ENCODE results near the gene SLCO2B1.

The SLCO2B1 gene

DNA sequence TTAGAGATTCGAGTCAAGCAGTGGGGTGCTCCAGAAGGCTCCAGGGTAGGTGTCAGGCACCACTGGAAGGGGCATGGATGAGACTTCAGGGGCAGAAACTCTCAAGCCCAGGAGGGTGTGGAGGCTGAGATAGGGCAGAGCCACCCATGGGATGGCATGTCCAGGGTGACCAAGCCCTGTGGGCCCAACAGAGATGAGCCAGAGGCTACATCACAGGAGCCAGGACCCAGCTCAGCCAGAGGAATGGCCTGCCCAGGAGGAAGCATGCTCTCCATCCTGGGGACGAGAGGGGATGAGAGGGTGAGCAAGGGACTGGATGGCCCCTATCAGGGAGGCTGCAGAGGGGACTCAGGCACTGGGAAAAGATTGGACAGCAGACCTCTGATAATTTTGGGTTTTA is 42.8 kb downstream of the SLCO2B1 start:
- no peak for DNase-seq (ENCODE audit: low spot score)

GRCh38 chr11:75194147-75194546 is 43.2 kb downstream of the SLCO2B1 start:
- DNase-seq (ENCODE audit: low spot score), result no peak

DNA sequence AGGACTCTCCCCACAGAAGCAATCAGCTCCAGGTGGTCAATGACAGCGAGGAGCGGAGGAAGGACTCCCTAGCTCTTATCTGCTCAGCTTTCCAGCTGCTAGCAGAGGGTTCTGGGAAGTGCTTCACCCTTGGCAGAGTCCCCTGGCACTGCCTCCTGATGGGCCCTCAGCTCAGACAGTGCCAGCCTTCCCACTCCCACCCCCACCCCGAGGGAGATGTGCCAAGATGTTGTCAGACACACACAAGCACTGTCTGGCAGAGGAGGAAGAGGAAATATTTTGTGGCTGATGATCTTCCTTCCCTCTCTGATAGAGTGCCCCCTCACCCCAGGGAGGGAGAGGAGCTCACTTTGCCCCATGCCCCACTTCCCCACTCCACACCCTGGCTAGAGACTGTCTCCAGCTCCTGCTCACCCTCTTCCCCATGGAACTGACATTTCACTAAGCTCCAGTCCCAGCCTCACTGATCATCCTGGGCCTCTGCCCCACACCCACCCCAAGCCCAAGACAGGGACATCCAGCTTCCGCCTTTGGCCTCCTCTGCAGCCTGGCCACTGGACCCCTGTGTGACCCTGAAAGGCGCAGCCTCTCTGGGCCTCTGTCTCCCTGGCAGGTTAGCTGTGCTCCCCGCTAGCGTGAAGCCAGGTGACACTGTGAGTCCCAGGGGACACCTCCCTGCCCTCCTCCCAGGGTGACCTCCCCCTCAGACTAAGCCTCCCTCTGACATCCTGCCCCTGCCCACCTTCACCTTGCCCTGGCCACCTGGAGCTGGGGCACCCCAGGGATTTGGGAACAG is 44.5 kb downstream of the SLCO2B1 start:
- no peak for DNase-seq (ENCODE audit: low spot score)

DNA sequence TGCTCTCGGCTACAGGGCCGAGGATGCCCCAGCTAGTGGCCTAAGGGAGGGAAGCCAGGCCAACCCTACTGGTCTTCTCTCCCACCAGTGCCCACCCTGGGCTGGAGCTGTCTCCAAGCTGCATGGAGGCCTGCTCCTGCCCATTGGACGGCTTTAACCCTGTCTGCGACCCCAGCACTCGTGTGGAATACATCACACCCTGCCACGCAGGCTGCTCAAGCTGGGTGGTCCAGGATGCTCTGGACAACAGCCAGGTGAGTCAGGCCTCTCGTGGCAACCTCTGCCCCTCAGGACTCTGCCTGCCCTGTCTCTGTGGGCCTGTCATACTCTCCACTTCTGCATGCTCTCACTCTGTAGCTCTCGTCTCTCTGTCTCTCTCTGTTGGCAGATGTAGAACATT is 45.5 kb downstream of the SLCO2B1 start:
- no peak for DNase-seq (ENCODE audit: low spot score)

DNA sequence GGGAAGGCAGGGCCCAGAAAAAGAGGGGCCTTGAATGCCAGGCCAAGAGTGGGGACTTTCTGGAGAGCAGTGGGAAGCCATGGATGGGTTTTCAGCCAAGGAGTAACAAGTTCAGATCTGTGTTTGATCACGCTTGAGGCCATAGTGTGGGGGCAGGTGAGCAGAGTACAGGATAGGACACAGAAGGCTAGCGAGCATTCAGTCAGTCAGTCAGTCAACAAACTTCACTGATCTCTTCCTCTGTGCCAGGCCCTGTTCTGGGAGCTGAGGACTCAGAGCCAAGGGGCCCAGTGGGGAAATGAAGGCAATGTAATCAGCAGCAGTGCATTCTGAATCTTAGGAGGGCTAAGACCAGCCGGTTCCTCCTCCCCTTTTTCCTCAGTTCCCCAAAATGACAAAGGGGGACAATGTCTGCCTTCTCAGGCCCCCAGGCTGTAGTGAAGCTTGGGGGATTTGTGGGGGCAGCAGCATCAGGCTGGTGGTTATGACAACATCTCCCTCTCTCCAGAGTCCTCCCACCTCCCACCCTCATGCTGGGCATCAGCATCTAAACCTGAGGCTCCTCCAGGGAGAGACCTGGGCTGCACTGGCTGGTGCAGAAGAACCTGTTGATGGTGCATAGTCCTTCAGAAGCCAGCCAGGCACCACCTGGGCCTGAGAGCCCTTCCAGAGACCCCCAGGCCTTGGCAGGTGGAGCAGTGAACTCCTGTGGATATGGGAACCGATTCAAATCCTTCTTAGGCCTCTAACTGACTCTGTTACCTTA is 46.8 kb downstream of the SLCO2B1 start:
- DNase-seq (ENCODE audit: low spot score), result no peak

DNA sequence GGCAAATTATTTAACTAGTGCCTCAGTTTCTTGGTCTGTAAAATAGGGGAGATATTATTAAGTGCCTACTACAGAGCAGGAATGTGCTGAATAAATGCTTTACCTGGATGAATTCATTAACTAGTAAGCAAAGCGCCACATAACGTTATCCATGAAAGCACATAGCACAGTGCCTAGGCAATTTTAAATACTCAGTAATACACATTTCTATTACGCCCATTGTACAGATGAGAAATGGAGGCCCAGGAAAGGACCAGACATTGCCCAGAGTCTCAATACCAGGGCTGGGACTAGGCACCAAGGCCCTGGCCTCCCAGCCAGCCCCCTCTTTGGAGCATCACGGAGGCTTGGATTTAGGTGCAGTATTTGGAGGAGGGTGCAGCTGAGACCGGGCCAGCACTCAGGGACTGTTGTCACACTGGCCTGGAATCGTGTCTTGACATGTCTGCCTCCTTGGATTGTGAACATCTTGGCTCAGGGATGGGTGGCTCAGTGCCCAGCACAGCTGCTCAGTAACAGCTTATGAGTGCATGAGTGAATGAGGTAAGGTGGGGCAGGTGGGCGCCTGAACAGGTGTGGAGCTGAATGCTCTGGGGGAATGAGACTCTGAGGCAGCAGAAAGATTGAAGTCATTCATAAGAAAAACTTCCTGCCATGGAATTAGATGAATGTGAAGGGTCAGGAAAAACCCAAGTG is 47.5 kb downstream of the SLCO2B1 start:
- DNase-seq (ENCODE audit: low spot score), result no peak

GRCh38 chr11:75199412-75199955 is 48.6 kb downstream of the SLCO2B1 start:
- DNase-seq (ENCODE audit: low spot score), result no peak

GRCh38 chr11:75200051-75200450 is 49.1 kb downstream of the SLCO2B1 start:
- DNase-seq (ENCODE audit: low spot score), result no peak

DNA sequence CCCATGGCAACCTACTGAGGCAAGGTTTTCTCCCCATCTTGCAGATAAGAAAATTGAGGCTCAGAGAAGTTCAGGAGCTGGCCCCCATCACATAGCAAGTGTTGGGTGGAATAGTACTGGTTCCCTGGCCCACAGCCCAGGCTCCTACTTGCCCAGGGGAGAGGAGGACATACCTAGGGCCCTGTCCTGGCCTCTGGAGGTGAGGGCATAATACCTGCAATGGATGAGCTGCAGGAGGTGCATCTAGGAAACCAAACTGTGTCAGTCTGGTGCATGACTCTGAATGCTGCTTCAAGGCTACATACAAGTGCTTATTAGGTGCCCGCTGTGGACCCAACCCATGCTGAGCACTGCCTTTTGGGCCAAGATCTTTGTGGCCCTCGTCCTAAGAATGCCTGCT is 49.6 kb downstream of the SLCO2B1 start:
- no peak for DNase-seq (ENCODE audit: low spot score)

GRCh38 chr11:75201771-75202170 is 50.9 kb downstream of the SLCO2B1 start:
- no peak for DNase-seq (ENCODE audit: low spot score)

DNA sequence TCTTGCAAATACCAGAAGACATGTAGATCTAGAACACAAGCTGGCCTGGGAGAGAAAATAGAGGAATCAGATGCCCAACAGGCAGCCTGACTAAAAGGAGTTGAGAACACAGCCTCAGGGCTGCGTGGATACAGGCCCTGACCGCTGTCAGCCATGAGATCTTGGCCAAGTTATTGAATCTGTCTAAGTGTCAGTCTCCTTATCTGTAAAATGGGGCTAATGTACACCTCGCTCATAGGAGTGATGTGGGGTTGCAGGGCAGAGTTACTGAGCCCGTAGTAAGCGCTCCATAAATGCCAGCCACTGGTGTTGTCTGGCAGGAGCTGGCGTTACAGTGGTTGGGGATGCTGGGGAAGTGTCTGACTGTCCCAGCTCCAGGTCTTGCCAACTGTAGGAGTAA is 51.3 kb downstream of the SLCO2B1 start:
- no peak for DNase-seq (ENCODE audit: low spot score)

- DNase-seq (ENCODE audit: low spot score), result no peak
These were observed 52.2 kb downstream of the SLCO2B1 start for GRCh38 chr11:75203138-75203537.

- no peak for DNase-seq (ENCODE audit: low spot score)
These were observed 52.7 kb downstream of the SLCO2B1 start for GRCh38 chr11:75203641-75204011.

GRCh38 chr11:75204012-75204674 is 53.2 kb downstream of the SLCO2B1 start:
- DNase-seq (ENCODE audit: low spot score), result no peak

- peak; percentile 93 for DNase-seq (ENCODE audit: low spot score)
These were observed 54.0 kb downstream of the SLCO2B1 start for GRCh38 chr11:75204685-75205563.

DNA sequence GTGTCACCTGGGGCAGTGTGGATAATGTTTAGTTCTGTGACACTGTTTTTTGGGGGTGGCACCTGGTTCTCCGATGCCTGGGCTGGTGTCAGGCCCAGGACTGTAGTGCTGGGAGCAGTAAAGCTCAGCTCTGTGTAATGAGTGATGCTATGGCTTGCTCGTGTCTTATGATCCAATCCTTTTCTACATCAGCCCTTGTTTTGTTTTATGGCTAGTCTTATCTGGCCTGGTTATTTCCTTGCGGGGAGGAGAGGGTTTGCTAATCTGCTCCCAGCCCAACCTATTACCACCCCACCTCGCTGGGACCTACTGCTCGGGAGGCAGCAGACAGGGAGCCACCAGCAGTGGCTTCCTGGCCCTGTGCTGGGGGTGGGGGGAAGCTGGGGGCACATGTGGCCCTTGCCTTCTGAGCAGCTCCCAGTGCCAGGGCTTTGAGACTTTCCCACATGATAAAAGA is 54.7 kb downstream of the SLCO2B1 start:
- DNase-seq (ENCODE audit: low spot score), result no peak

GRCh38 chr11:75208446-75208845 is 57.5 kb downstream of the SLCO2B1 start:
- DNase-seq (ENCODE audit: low spot score), result no peak

- no peak for DNase-seq (ENCODE audit: low spot score)
These were observed 61.5 kb downstream of the SLCO2B1 start for GRCh38 chr11:75212411-75212810.

DNA sequence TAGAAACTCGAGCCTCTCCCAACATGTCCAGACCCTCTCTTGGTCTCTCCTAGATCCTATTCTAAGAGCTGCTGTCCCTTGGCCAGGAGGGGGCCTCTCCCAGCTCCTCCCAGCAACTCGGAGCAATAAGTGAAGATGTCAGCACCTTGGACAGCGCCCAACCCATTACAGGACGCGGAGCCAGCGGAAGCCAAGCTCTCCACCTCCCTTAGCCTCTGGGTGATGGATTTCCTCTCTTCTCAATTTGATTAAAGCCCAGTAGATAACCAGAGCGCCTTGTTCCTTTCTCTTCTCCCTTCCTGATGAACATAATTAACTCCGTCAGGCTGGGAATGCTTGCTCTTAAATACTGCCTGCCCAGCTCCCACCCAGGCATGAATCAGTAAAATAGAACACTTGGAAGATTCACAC is 63.5 kb downstream of the SLCO2B1 start:
- peak; percentile 80 for DNase-seq (ENCODE audit: low spot score)

GRCh38 chr11:75214843-75215242 is 63.9 kb downstream of the SLCO2B1 start:
- no peak for DNase-seq (ENCODE audit: low spot score)

DNA sequence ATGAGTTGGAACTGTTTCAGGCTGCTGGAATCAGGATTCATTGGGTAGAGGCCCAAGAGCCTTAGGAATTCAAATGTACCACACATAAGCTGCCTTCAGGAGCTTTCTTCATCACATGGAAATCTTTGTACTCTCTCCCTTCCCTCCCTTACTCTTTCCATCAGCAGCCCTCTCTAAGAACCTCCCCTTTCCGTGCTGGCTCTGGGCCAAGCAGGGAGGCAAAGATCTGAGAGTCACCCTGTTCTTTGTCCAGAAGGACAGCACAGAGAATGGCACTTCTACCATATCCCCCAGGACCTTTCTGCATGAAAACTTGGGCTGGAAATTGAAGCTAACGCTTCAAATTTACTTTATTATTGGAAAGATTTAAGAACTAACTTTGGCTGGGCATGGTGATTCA is 69.0 kb downstream of the SLCO2B1 start:
- no peak for DNase-seq (ENCODE audit: low spot score)

Data from AG08395 (cell line).